Upper lobe of right lung (tissue), 1 donor: ENCODE data around the gene CCDC126. TPM values are rescaled to one million over a fixed set of nuclear protein-coding genes. Genes with fewer than 3 reads are reported as not detected.

ENCODE experiments used
- ATAC-seq: fragments of 200-7000 bp; cut with Tn5 transposase; one replicate; pipeline ENCODE4 v1.9.1; 2020; ENCODE audit warnings: mild to moderate bottlenecking, moderate library complexity
- DNase-seq: peaks from one replicate; pipeline ENCODE4 v3.0.0-alpha.2; 2020
- H3K27ac ChIP-seq: fragments of 200-600 bp; one replicate; pipeline ENCODE4 v1.8.0; 2022
- H3K27me3 ChIP-seq: fragments of 200-600 bp; one replicate; pipeline ENCODE4 v1.8.0; 2022; ENCODE audit warnings: mild to moderate bottlenecking
- H3K36me3 ChIP-seq: fragments of 200-600 bp; one replicate; pipeline ENCODE4 v1.8.0; 2022
- H3K4me1 ChIP-seq: fragments of 200-600 bp; one replicate; pipeline ENCODE4 v1.8.0; 2022
- H3K4me3 ChIP-seq: fragments of 200-600 bp; one replicate; pipeline ENCODE4 v1.8.0; 2022; ENCODE audit warnings: mild to moderate bottlenecking
- H3K9me3 ChIP-seq: fragments of 200-600 bp; one replicate; pipeline ENCODE4 v1.8.0; 2022
- intact Hi-C: fragments of 100-400 bp; cut with DNase I; formaldehyde crosslinking; loops from one replicate; pipeline ENCODE4 v1.11.0; 2022
- total RNA-seq: library from RNA; stranded (reverse); fragmentation: NEBNext Ultra II Directional; extraction: Animal tissue kit (Norgen Biotek cat#: 25700); gene quantifications from one replicate; pipeline ENCODE4 v1.2.1, GENCODE V29; 2021
- TF ChIP-seq, protein P1 (sequence below): fragments of 200-600 bp; IDR thresholded peaks from one replicate; pipeline ENCODE4 v1.8.0; 2022; ENCODE audit warnings: antibody characterized with exemption
- donor health status: DM: no; HTN: yes; CAD: no; lungs with severe emphysema.

Gene CCDC126
- total RNA-seq, 1 donor from 2014 or later = 14.4 TPM

GRCh38 chr7:23603632-23604295 is 6.6 kb downstream of the CCDC126 start:
- intact Hi-C loops = no loop called here
- DNase-seq (no peak), ATAC-seq (no peak)
- H3K27ac ChIP-seq = no peak overlapping the region
- H3K9me3 ChIP-seq = no peaks in the 10 kb centered on the region
- no peak overlapping the region for H3K4me3 ChIP-seq
- no peaks in the 10 kb centered on the region for H3K36me3 ChIP-seq
- peaks cover 2% of the 10 kb centered on the region for H3K4me1 ChIP-seq
- H3K27me3 ChIP-seq = no peaks in the 10 kb centered on the region
- TF ChIP-seq, protein P1, sequence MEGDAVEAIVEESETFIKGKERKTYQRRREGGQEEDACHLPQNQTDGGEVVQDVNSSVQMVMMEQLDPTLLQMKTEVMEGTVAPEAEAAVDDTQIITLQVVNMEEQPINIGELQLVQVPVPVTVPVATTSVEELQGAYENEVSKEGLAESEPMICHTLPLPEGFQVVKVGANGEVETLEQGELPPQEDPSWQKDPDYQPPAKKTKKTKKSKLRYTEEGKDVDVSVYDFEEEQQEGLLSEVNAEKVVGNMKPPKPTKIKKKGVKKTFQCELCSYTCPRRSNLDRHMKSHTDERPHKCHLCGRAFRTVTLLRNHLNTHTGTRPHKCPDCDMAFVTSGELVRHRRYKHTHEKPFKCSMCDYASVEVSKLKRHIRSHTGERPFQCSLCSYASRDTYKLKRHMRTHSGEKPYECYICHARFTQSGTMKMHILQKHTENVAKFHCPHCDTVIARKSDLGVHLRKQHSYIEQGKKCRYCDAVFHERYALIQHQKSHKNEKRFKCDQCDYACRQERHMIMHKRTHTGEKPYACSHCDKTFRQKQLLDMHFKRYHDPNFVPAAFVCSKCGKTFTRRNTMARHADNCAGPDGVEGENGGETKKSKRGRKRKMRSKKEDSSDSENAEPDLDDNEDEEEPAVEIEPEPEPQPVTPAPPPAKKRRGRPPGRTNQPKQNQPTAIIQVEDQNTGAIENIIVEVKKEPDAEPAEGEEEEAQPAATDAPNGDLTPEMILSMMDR = no peak

- intact Hi-C loops = no loop called here
- Histone ChIP-seq H3K4me3 (no peak overlapping the region), H3K27me3 (no peaks in the 10 kb centered on the region), H3K27ac (no peak overlapping the region), H3K36me3 (no peaks in the 10 kb centered on the region), H3K9me3 (no peaks in the 10 kb centered on the region), H3K4me1 (no peaks in the 10 kb centered on the region)
- DNase-seq (no peak), ATAC-seq (no peak)
- TF ChIP-seq, protein P1 = no peak
These were observed 7.1 kb downstream of the CCDC126 start for GRCh38 chr7:23604296-23604640.

DNA sequence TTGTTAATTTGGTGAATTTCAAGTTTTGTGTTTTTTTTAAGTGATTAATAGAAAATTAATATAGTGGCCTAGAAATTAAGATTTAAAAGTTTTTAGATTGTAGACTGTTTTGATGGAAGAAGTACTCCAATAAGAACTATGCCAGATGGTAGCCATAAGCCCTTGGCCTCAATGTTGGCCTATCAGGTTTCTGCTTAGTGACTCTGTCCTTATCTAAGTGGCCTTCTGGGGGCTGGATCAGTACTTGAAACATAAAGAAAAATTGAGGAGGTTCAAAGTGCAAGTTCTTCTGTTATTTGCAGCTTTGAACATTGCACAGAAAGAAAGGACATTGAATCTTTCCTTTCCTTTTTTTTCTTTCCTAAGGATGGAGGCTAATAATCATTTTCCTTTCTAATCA is 9.9 kb downstream of the CCDC126 start:
- Histone ChIP-seq H3K36me3 (no peaks in the 10 kb centered on the region), H3K27me3 (no peaks in the 10 kb centered on the region), H3K27ac (no peak overlapping the region), H3K9me3 (no peaks in the 10 kb centered on the region), H3K4me3 (no peak overlapping the region), H3K4me1 (no peaks in the 10 kb centered on the region)
- ATAC-seq (no peak), DNase-seq (no peak)
- intact Hi-C loops = no loop called here
- TF ChIP-seq, protein P1 = no peak

DNA sequence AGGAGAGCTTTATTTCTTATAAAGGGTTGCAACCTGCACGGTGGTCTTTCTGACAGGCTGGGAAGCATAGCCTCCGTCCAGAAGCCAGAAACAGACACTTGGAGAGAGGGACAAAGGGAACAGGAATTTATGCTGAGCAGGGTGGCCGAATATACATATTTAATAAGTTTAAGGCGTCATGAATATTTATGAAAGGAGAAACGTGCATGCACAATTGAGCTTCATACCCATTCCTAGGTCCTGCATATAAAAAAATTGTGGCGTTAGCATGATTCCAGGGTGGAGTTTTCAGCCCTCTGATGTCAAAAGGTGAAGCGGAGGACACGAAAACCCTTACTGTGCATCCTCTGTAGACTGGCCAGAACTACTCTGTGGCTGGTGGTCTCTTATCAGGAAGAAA is 10.7 kb downstream of the CCDC126 start:
- H3K4me3 ChIP-seq = no peak overlapping the region
- DNase-seq (no peak), ATAC-seq (no peak)
- H3K36me3 ChIP-seq = no peaks in the 10 kb centered on the region
- no peaks in the 10 kb centered on the region for H3K27me3 ChIP-seq
- H3K9me3 ChIP-seq = no peaks in the 10 kb centered on the region
- H3K4me1 ChIP-seq = no peaks in the 10 kb centered on the region
- H3K27ac ChIP-seq = no peak overlapping the region
- TF ChIP-seq, protein P1 = no peak
- intact Hi-C loops = no loop called here

DNA sequence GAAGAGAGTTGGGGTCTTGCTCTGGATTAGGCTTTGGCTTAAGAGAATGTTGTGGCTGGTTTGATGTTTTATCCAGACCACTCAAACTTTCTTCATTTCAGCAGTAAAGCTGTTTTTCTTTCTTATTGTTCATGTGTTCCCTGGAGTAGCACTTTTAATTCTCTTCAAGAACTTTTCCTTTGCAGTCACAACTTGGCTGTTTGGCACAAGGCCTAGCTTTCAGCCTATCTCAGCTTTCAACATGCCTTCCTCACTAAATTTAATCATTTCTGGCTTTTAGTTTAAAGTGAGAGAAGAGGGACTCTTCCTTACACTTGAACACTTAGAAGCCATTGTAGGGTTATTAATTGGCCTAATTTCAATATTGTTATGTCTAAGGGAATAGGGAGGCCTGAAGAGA is 18.1 kb downstream of the CCDC126 start:
- Histone ChIP-seq H3K36me3 (no peaks in the 10 kb centered on the region), H3K27ac (no peak overlapping the region), H3K27me3 (no peaks in the 10 kb centered on the region), H3K9me3 (peaks cover 5% of the 10 kb centered on the region), H3K4me1 (no peaks in the 10 kb centered on the region), H3K4me3 (no peak overlapping the region)
- ATAC-seq (no peak), DNase-seq (no peak)
- intact Hi-C loops = no loop called here
- TF ChIP-seq, protein P1 = no peak

GRCh38 chr7:23616593-23616992 is 19.4 kb downstream of the CCDC126 start:
- DNase-seq (no peak), ATAC-seq (no peak)
- H3K4me3 ChIP-seq = no peak overlapping the region
- H3K27ac ChIP-seq = no peak overlapping the region
- intact Hi-C loops = no loop called here
- H3K9me3 ChIP-seq = peaks cover 5% of the 10 kb centered on the region
- H3K4me1 ChIP-seq = no peaks in the 10 kb centered on the region
- TF ChIP-seq, protein P1 = no peak
- H3K27me3 ChIP-seq = no peaks in the 10 kb centered on the region
- H3K36me3 ChIP-seq = no peaks in the 10 kb centered on the region
